ENCODE data around the gene KHNYN.
"Not testable (repeated sequence)": the region's sequence is repeated elsewhere in the genome, so short reads cannot be mapped to it uniquely, and the experiment has no call there.

Gene KHNYN

GRCh38 chr14:24437736-24438067, 7.9 kb downstream of the KHNYN start:
- DNase-seq (ENCODE audit: low spot score), result no peak

- no peak for DNase-seq (ENCODE audit: low spot score)
These were observed 8.7 kb downstream of the KHNYN start for GRCh38 chr14:24438223-24439097.

GRCh38 chr14:24439257-24439656, 9.5 kb downstream of the KHNYN start:
- no peak for DNase-seq (ENCODE audit: low spot score)

GRCh38 chr14:24439830-24440605, 10.3 kb downstream of the KHNYN start:
- DNase-seq (ENCODE audit: low spot score), result no peak

- DNase-seq (ENCODE audit: low spot score), result no peak
These were observed 11.0 kb downstream of the KHNYN start for GRCh38 chr14:24440606-24441399.

- no peak for DNase-seq (ENCODE audit: low spot score)
These were observed 11.7 kb downstream of the KHNYN start for GRCh38 chr14:24441485-24441884.

GRCh38 chr14:24441904-24442239, 12.1 kb downstream of the KHNYN start:
- DNase-seq (ENCODE audit: low spot score), result no peak

GRCh38 chr14:24442240-24443052, 12.7 kb downstream of the KHNYN start, which contains the start of gene SDR39U1:
Gene SDR39U1 (minus strand): TSS chr14:24442776. CDS start chr14:24442769, 7 bp downstream.
- DNase-seq (ENCODE audit: low spot score), result peak; percentile 99

GRCh38 chr14:24443053-24443665, 13.4 kb downstream of the KHNYN start:
- DNase-seq (ENCODE audit: low spot score), result no peak

- DNase-seq (ENCODE audit: low spot score), result not testable (repeated sequence)
These were observed 21.1 kb downstream of the KHNYN start for GRCh38 chr14:24450828-24451227.

- no peak for DNase-seq (ENCODE audit: low spot score)
These were observed 27.2 kb downstream of the KHNYN start for GRCh38 chr14:24456980-24457379.

- DNase-seq (ENCODE audit: low spot score), result no peak
These were observed 29.0 kb downstream of the KHNYN start for GRCh38 chr14:24458736-24459135.

- no peak for DNase-seq (ENCODE audit: low spot score)
These were observed 29.6 kb downstream of the KHNYN start for GRCh38 chr14:24459331-24459730.

GRCh38 chr14:24461336-24461735, 31.6 kb downstream of the KHNYN start:
- DNase-seq (ENCODE audit: low spot score), result no peak

GRCh38 chr14:24463017-24463883, 33.5 kb downstream of the KHNYN start:
- DNase-seq (ENCODE audit: low spot score), result no peak

- no peak for DNase-seq (ENCODE audit: low spot score)
These were observed 34.4 kb downstream of the KHNYN start for GRCh38 chr14:24463884-24464785.

- no peak for DNase-seq (ENCODE audit: low spot score)
These were observed 35.6 kb downstream of the KHNYN start for GRCh38 chr14:24465368-24465767.

GRCh38 chr14:24465805-24466204, 36.1 kb downstream of the KHNYN start:
- no peak for DNase-seq (ENCODE audit: low spot score)

GRCh38 chr14:24470450-24470849, 40.7 kb downstream of the KHNYN start:
- DNase-seq (ENCODE audit: low spot score), result not testable (repeated sequence)

Measured in CD4-positive, alpha-beta T cell treated with Interleukin-2 at 100 ng/mL for 4 hours (primary cell).